Measurements from ENCODE around the gene CHD9NB.

GRCh38 chr16:53036066-53036465 is 16.6 kb downstream of the CHD9NB start:
- TF ChIP-seq POLR2A (IDR thresholded peaks at IDR 0.05) (no peak), CTCF (IDR thresholded peaks at IDR 0.05) (no peak)

Data from lower leg skin (tissue), 3 donors.